Loucy (cell line): Measurements from ENCODE around the gene SNUPN.

Experiments
- EZH2phosphoT487 ChIP-seq: fragments of 200-600 bp; IDR thresholded peaks from 2 replicates; pipeline ENCODE4 v1.6.1; 2018; ENCODE audit warnings: antibody characterized with exemption, mild to moderate bottlenecking, moderate library complexity, borderline replicate concordance
- TF ChIP-seq, protein P1 (sequence below): fragments of 200-600 bp; sonication (generic); conservative IDR thresholded peaks from 2 replicates; pipeline ENCODE4 v1.5.1; 2014; ENCODE audit warnings: mild to moderate bottlenecking, antibody characterized with exemption, low read length

DNA sequence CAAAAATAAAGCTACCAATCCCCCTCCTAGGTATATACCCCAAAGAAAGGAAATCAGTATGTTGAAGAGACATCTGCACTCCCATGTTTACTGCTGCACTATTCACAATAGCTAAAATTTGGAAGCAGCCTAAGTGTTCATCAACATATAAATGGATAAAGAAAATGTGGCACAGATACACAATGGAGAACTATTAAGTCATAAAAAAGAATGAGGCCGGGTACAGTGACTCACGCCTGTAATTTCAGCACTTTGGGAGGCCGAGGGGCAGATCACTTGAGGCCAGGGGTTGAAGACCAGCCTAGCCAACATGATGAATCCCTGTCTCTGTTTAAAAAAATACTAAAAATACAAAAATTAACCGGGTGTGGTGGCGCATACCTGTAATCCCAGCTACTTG is 36.5 kb downstream of the SNUPN start:
- TF ChIP-seq, protein P1, sequence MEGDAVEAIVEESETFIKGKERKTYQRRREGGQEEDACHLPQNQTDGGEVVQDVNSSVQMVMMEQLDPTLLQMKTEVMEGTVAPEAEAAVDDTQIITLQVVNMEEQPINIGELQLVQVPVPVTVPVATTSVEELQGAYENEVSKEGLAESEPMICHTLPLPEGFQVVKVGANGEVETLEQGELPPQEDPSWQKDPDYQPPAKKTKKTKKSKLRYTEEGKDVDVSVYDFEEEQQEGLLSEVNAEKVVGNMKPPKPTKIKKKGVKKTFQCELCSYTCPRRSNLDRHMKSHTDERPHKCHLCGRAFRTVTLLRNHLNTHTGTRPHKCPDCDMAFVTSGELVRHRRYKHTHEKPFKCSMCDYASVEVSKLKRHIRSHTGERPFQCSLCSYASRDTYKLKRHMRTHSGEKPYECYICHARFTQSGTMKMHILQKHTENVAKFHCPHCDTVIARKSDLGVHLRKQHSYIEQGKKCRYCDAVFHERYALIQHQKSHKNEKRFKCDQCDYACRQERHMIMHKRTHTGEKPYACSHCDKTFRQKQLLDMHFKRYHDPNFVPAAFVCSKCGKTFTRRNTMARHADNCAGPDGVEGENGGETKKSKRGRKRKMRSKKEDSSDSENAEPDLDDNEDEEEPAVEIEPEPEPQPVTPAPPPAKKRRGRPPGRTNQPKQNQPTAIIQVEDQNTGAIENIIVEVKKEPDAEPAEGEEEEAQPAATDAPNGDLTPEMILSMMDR: no peak
- no peak for TF ChIP-seq EZH2phosphoT487
